Adrenal gland (tissue), 12 donors: Measurements from ENCODE around the gene MYO18A. TPM values are rescaled to one million over a fixed set of nuclear protein-coding genes. Genes with fewer than 3 reads are reported as not detected.

ENCODE experiments used
- DNase-seq, 7 donors: peaks; one replicate each; pipeline ENCODE4 v3.0.0-alpha.2; 2019 to 2020
- H3K27ac ChIP-seq, 5 donors: fragments of 200-600 bp; sonication (generic) in 4 of 5; 1 replicate in 3 of 5; 2 replicates in 2 of 5; pipeline versions ENCODE4 v1.5.1 to v1.8.0; 2016 to 2020; ENCODE audit warnings: mild to moderate bottlenecking in 1 of 5
- H3K27me3 ChIP-seq: fragments of 200-600 bp; 2 replicates; pipeline ENCODE4 v1.8.0; 2021
- H3K36me3 ChIP-seq, 2 donors: fragments of 200-600 bp; replicated peaks in 1 of 2; 1 replicate in 1 of 2; 2 replicates in 1 of 2; pipeline versions ENCODE4 v1.5.1 to v1.8.0; 2018 to 2022
- H3K4me1 ChIP-seq, 2 donors: fragments of 200-600 bp; replicated peaks in 1 of 2; 1 replicate in 1 of 2; 2 replicates in 1 of 2; pipeline versions ENCODE4 v1.5.1 to v1.8.0; 2018 to 2021
- H3K4me3 ChIP-seq, 4 donors: fragments of 200-600 bp; sonication (generic) in 3 of 4; one replicate each; pipeline ENCODE4 v1.5.1; 2016 to 2018
- H3K9me3 ChIP-seq, 3 donors: fragments of 200-600 bp; sonication (generic) in 1 of 3; replicated peaks in 1 of 3; 1 replicate in 2 of 3; 2 replicates in 1 of 3; pipeline versions ENCODE4 v1.5.1 to v1.8.0; 2016 to 2021
- POLR2A ChIP-seq, 2 donors: fragments of 450-650 bp; IDR thresholded peaks; one replicate each; pipeline ENCODE4 v1.6.1; 2017; ENCODE audit warnings: antibody characterized with exemption in 2 of 2, mild to moderate bottlenecking in 2 of 2, moderate library complexity in 1 of 2
- WGBS, 4 donors: extraction: QIAGEN DNeasy Blood & Tissue Kit in 2 of 4; methylation state at CpG; one replicate each; pipeline versions ENCODE4 v1.1.5 to v1.1.7; 2013 to 2017; 5-methylcytosine and 5-hydroxymethylcytosine counted together
- intact Hi-C, 2 donors: fragments of 100-400 bp; cut with DNase I; formaldehyde crosslinking; loops; one replicate each; pipeline versions ENCODE4 v1.14.1 to v1.15.0; 2022 to 2023
- polyA plus RNA-seq, 3 donors: library from polyadenylated mRNA; stranded (reverse); fragments of 200-250 nt in 2 of 3; fragments of 350-450 nt in 1 of 3; fragmentation: Illumina TruSeq in 1 of 3; extraction: RNeasy Lipid Tissue Mini Kit (QIAGEN cat#74804) in 1 of 3; gene quantifications; one replicate each; pipeline ENCODE4 v1.2.3, GENCODE V29; 2013 to 2014
- total RNA-seq, 9 donors: library from RNA; depleted of rRNA in 4 of 9; stranded (reverse); fragments of >200 nt in 4 of 9; fragments of 120-200 nt in 1 of 9; fragmentation: NEBNext Ultra II Directional in 1 of 9; extraction: Animal tissue kit (Norgen Biotek cat#: 25700) in 1 of 9; gene quantifications; one replicate each; pipeline versions ENCODE4 v1.1.0 to v1.2.4, GENCODE V29; 2013 to 2023
- TF ChIP-seq, protein P1 (sequence below), 6 experiments: fragments of 450-650 bp in 4 of 6; fragments of 200-600 bp in 2 of 6; sonication (generic) in 1 of 6; IDR thresholded peaks; 1 replicate in 5 of 6; 2 replicates in 1 of 6; pipeline versions ENCODE4 v1.5.1 to v1.8.0; 2016 to 2021; ENCODE audit warnings: antibody characterized with exemption in 6 of 6, mild to moderate bottlenecking in 2 of 6, moderate library complexity in 1 of 6
- donor health status: healthy with polysubstance abuse.
- donor health status: Bipolar disorder and iron deficiency.
- donor health status: DM: yes; HTN: yes; CAD: no.
- donor health status: DM: no; HTN: no; CAD: no.
- donor health status: DM: no; HTN: no; CAD: no.
- donor health status: DM: yes; HTN: yes; CAD: no.

The MYO18A gene
- total and polyA plus RNA-seq, 12 donors: 19.6 to 95.6 (median 40.7) TPM

DNA sequence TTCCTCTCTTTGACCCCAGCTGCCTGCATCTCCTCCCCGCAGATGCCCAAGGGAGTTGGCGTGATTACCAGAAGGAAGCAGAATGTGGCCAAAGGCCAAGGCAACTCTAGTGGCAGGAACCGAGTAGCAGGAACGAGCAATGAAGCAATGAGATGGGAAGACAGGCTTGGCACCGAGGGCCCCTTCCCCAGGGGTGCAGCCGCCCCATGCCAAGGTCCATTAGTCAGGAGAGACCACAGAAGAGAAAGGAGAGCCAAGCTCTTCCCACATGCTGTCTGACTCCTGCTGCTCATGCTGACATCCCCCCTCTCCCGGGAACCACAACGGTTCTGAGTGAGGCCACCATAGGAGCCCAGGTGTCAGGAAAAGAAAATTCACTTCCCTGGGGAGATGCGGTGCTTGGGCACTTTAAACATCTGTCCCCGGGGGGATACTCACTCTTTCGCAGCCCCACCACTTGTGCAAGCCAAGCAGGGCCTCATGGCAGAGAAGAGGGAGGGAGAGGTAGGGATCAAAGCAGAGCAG is 67.4 kb downstream of the MYO18A start:
- no peaks in the 10 kb centered on the region for H3K9me3 ChIP-seq
- no peak for TF ChIP-seq POLR2A (IDR thresholded peaks at IDR 0.05)
- TF ChIP-seq, protein P1, sequence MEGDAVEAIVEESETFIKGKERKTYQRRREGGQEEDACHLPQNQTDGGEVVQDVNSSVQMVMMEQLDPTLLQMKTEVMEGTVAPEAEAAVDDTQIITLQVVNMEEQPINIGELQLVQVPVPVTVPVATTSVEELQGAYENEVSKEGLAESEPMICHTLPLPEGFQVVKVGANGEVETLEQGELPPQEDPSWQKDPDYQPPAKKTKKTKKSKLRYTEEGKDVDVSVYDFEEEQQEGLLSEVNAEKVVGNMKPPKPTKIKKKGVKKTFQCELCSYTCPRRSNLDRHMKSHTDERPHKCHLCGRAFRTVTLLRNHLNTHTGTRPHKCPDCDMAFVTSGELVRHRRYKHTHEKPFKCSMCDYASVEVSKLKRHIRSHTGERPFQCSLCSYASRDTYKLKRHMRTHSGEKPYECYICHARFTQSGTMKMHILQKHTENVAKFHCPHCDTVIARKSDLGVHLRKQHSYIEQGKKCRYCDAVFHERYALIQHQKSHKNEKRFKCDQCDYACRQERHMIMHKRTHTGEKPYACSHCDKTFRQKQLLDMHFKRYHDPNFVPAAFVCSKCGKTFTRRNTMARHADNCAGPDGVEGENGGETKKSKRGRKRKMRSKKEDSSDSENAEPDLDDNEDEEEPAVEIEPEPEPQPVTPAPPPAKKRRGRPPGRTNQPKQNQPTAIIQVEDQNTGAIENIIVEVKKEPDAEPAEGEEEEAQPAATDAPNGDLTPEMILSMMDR (IDR thresholded peaks at IDR 0.05): no peak
- peaks cover 0 to 54% of the 10 kb centered on the region in 2 donors for H3K36me3 ChIP-seq
- intact Hi-C loops: no loop called here
- peak in 2 of 7 donors; percentile 35 to 39 for DNase-seq
- H3K27me3 ChIP-seq: no peaks in the 10 kb centered on the region
- H3K4me3 ChIP-seq: no peak overlapping the region
- no peak overlapping the region for H3K27ac ChIP-seq
- peaks cover 13 to 17% of the 10 kb centered on the region in 2 donors for H3K4me1 ChIP-seq
- whole genome bisulfite sequencing, 4 donors: 55 to 79% (median 70%) methylated on average over 6 to 11 of the region's 11 CpGs

DNA sequence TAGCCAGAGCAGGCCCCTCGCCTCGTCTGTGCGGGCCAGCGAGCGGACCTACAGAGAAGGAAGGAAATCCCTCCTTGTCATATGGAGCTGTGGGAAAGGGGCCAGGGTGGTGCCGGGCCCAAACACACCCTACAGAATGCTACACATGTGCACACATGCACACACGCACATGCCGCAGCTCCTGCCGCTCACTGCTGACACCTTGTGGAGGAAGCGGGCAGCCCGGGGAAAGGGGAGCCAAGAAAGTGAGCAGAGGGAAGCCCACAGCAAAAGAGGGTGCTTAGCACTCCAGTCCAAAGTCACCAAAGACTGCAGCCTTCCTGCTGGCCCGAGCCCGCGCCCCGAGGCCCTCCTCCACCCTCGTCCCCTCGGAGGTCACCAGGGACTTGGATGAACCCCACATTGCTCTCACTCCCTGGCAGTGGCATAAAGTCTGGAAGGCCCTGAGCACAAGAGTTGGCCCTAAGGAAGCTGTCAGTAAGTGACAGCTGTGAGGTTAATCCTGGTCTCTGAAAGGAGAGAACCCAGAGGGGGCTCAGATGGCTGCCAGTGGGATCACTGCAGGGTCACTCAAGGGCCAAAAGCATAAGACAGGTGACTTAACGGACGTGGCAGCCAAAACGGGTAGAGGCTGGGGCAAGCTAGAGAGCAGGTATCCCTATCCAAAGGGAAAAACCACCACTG is 68.2 kb downstream of the MYO18A start:
- Histone ChIP-seq H3K27ac (peak overlapping the region in 1 of 5 donors; percentile 2), H3K4me1 (peaks cover 17 to 24% of the 10 kb centered on the region in 2 donors), H3K27me3 (no peaks in the 10 kb centered on the region), H3K36me3 (peaks cover 0 to 56% of the 10 kb centered on the region in 2 donors), H3K9me3 (no peaks in the 10 kb centered on the region), H3K4me3 (no peak overlapping the region)
- WGBS, 4 donors: 36 to 52% (median 43%) methylated on average over 7 to 20 of the region's 20 CpGs
- intact Hi-C loops: no loop called here
- no peak for TF ChIP-seq POLR2A (IDR thresholded peaks at IDR 0.05)
- TF ChIP-seq, protein P1 (IDR thresholded peaks at IDR 0.05): peak; percentile 83 to 91 (median 86)
- DNase-seq: peak; percentile 62 to 82 (median 74)

DNA sequence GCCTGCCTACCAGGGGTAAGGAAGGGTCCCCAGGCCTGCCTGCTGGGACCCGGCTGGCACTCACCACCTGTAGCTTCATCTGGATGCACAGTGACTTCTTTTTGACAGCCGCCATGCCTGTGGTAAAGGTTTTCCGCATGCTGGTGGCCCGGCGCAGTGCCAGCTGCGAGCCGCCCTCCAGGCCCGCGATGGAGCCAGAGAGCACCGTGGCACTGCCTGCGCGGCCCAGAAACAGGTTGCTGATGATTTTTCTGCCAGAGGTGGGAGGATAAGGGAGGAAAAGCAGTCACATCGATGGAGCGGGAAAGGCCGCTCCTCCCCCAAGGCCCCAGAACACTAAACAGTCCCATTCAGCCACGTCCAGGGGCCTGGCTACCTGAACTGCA is 69.8 kb downstream of the MYO18A start:
- no peak for DNase-seq
- intact Hi-C loops: no loop called here
- TF ChIP-seq POLR2A (IDR thresholded peaks at IDR 0.05): no peak
- TF ChIP-seq, protein P1 (IDR thresholded peaks at IDR 0.05): no peak
- peaks cover 0 to 63% of the 10 kb centered on the region in 2 donors for H3K36me3 ChIP-seq
- H3K27ac ChIP-seq: no peak overlapping the region
- no peaks in the 10 kb centered on the region for H3K9me3 ChIP-seq
- WGBS, 4 donors: 97 to 99% (median 98%) methylated on average over 8 to 16 of the region's 16 CpGs
- H3K4me1 ChIP-seq: peaks cover 17 to 24% of the 10 kb centered on the region in 2 donors
- no peak overlapping the region for H3K4me3 ChIP-seq
- no peaks in the 10 kb centered on the region for H3K27me3 ChIP-seq

DNA sequence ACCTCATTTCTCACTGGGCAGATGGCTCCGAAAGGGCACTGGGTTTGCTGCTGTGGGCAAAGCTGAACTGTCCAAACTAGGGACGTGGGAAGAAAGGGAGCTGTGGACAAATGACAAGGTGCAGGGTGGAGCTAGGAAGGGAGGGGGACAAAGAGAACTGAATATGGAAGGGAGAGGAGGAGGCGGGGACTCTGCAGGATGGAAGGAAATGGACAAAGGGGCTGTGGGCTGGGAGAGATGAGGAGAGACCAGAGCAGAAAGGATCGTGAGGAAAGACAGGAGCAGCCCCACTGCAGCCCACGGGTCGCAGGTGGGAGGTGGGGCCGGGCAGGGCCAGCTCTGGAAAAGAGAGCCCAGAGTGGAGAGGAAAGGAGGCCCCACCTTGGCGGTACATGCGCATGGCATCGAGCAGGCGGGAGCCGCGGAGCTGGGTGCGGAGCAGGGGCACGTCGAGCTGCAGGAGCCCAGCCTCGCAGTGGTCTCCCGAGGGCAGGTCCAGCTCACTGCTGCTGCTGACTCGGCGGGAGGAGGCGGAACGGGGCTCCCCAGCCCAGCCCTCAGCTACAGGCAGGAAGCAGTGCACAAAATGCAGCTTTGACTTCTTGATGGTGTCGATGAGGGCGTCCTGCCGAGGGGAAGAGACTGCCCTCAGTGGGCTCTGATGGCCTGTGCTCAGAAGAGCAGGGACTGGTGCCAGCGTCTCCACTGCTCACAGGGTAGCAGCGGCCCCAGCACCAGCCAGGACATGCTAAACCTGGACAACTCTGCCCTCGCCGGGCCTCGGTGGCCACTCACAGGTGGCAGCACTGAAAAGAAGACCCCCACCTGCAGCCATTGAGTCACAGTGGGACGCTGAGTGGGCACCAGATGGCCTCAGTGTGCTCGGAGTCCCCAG is 70.5 kb downstream of the MYO18A start:
- WGBS, 4 donors: 87 to 95% (median 94%) methylated on average over 16 to 32 of the region's 32 CpGs
- intact Hi-C loops: no loop called here
- TF ChIP-seq, protein P1 (IDR thresholded peaks at IDR 0.05): no peak
- TF ChIP-seq POLR2A (IDR thresholded peaks at IDR 0.05): no peak
- DNase-seq: no peak
- no peaks in the 10 kb centered on the region for H3K27me3 ChIP-seq
- no peaks in the 10 kb centered on the region for H3K9me3 ChIP-seq
- H3K4me1 ChIP-seq: peaks cover 17 to 24% of the 10 kb centered on the region in 2 donors
- no peak overlapping the region for H3K27ac ChIP-seq
- H3K36me3 ChIP-seq: peaks cover 0 to 59% of the 10 kb centered on the region in 2 donors
- no peak overlapping the region for H3K4me3 ChIP-seq
